Heart left ventricle (tissue), 16 donors: Measurements from ENCODE around the gene PTPN5. TPM values are rescaled to one million over a fixed set of nuclear protein-coding genes. Genes with fewer than 3 reads are reported as not detected.

Experiments
- ATAC-seq, 4 donors: fragments of 200-7000 bp; cut with Tn5 transposase; one replicate each; pipeline ENCODE4 v1.9.1; 2020 to 2022; ENCODE audit warnings: moderate library complexity in 4 of 4, mild to moderate bottlenecking in 3 of 4, moderate number of reproducible peaks in 1 of 4
- DNase-seq, 5 donors: peaks; one replicate each; pipeline ENCODE4 v3.0.0-alpha.2; 2020
- H3K27ac ChIP-seq, 12 donors: fragments of 200-600 bp; sonication (generic) in 4 of 12; one replicate each; pipeline versions ENCODE4 v1.5.0 to v1.8.0; 2016 to 2022; ENCODE audit warnings: mild to moderate bottlenecking in 2 of 12
- H3K27me3 ChIP-seq, 9 donors: fragments of 200-600 bp; sonication (generic) in 2 of 9; one replicate each; pipeline versions ENCODE4 v1.5.1 to v1.8.0; 2016 to 2022; ENCODE audit warnings: mild to moderate bottlenecking in 3 of 9
- H3K36me3 ChIP-seq, 9 donors: fragments of 200-600 bp; sonication (generic) in 2 of 9; one replicate each; pipeline versions ENCODE4 v1.5.0 to v1.8.0; 2018 to 2022; ENCODE audit warnings: mild to moderate bottlenecking in 2 of 9
- H3K4me1 ChIP-seq, 12 donors: fragments of 200-600 bp; sonication (generic) in 4 of 12; one replicate each; pipeline versions ENCODE4 v1.5.0 to v1.8.0; 2016 to 2022; ENCODE audit warnings: mild to moderate bottlenecking in 3 of 12
- H3K4me3 ChIP-seq, 12 donors: fragments of 200-600 bp; sonication (generic) in 4 of 12; one replicate each; pipeline versions ENCODE4 v1.5.0 to v1.8.0; 2017 to 2022; ENCODE audit warnings: mild to moderate bottlenecking in 9 of 12, moderate library complexity in 4 of 12
- H3K9me3 ChIP-seq, 12 donors: fragments of 200-600 bp; sonication (generic) in 4 of 12; one replicate each; pipeline versions ENCODE4 v1.5.0 to v1.8.0; 2016 to 2022; ENCODE audit warnings: mild to moderate bottlenecking in 1 of 12
- POLR2A ChIP-seq, 2 donors: fragments of 450-650 bp; IDR thresholded peaks; one replicate each; pipeline ENCODE4 v1.6.1; 2017; ENCODE audit warnings: antibody characterized with exemption in 2 of 2, mild to moderate bottlenecking in 2 of 2, moderate library complexity in 2 of 2
- WGBS, 4 donors: extraction: QIAGEN DNeasy Blood & Tissue Kit in 2 of 4; methylation state at CpG; one replicate each; pipeline versions ENCODE4 v1.1.5 to v1.1.7; 2013 to 2018; 5-methylcytosine and 5-hydroxymethylcytosine counted together
- intact Hi-C, 10 donors: fragments of 100-400 bp; cut with DNase I; formaldehyde crosslinking; loops; one replicate each; pipeline versions ENCODE4 v1.11.1 to v1.14.2; 2022
- polyA plus RNA-seq, 2 donors: library from polyadenylated mRNA; stranded (reverse); fragments of 200-250 nt; gene quantifications; one replicate each; pipeline ENCODE4 v1.2.3, GENCODE V29; 2013
- total RNA-seq, 9 donors: library from RNA; depleted of rRNA in 2 of 9; stranded (reverse); fragments of >200 nt in 2 of 9; fragmentation: NEBNext Ultra II Directional in 3 of 9; extraction: Animal tissue kit (Norgen Biotek cat#: 25700) in 3 of 9; gene quantifications; one replicate each; pipeline versions ENCODE4 v1.1.0 to v1.2.4, GENCODE V29; 2016 to 2023
- TF ChIP-seq, protein P1 (sequence below), 12 donors: fragments of 200-600 bp; sonication (generic) in 4 of 12; IDR thresholded peaks; one replicate each; pipeline versions ENCODE4 v1.5.0 to v1.8.0; 2018 to 2022; ENCODE audit warnings: antibody characterized with exemption in 12 of 12, mild to moderate bottlenecking in 5 of 12
- donor health status: ischemic (EF 13 %, LVEDD 7.1; RV severe dilation, severe dysfunction).
- donor health status: healthy with polysubstance abuse.
- donor health status: DM: no; HTN: yes; CAD: no.
- donor health status: DM: no; HTN: no; CAD: no.
- donor health status: ischemic (EF 25% LVEDD 6.9; RV normal size, moderate dysfunction).
- donor health status: ischemic (EF 25% LVEDD 5.7; RV mildly dilated, moderate dysfunction).
- donor health status: healthy.
- donor health status: DM: yes; HTN: yes; CAD: no.
- donor health status: ischemic (EF 35%, LVEDD 5.7; RV mildly dilated, moderate dysfunction).
- donor health status: nonischemic (EF 11% LVEDD 7.7; RV severe dilation, severe dysfunction).
- donor health status: DM: yes; HTN: yes; CAD: no.
- donor health status: PGD.
- donor health status: ischemic (EF 29% LVEDD 5.4; RV normal size, mild dysfunction).
- donor health status: nonischemic (EF 23%, LVEDD 6.1; RV moderate dilation, normal function).

The PTPN5 gene
- total and polyA plus RNA-seq, 11 donors: 2.3 to 18.5 (median 5.4) TPM

DNA sequence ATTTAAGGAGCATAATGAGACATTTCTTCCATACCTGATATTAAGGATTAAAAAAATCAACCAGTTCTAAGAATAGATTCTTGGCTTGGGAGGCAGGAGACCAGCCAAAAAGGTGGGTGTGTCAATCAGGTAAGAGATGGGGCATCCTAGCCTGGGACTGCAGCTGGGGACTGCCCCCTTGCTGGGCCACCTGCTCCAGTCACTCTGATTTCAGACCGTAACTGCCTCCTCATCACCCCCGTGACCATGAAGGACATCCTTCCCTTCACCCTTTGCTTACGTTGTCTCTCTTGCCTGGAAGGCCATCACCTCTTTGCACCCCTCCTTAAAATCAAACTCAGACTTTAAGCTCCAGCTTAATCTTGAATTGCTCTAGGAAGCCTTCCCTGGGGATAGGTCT lies 17.9 kb downstream of the PTPN5 start:
- WGBS, 4 donors: 72 to 85% (median 79%) methylated on average over 3 of the region's 3 CpGs
- intact Hi-C loops: loop anchor here in 3 of 10 donors (2.0 kb wide), 1 partner anchor 29 kb away; no protein-coding TSS in a partner anchor
- peaks cover 0 to 13% (median 0%) of the 10 kb centered on the region in 12 donors for H3K4me1 ChIP-seq
- no peaks in the 10 kb centered on the region for H3K27me3 ChIP-seq
- H3K36me3 ChIP-seq: no peaks in the 10 kb centered on the region
- H3K9me3 ChIP-seq: no peaks in the 10 kb centered on the region
- H3K4me3 ChIP-seq: no peak overlapping the region
- ATAC-seq (no peak), DNase-seq (no peak)
- TF ChIP-seq, protein P1, sequence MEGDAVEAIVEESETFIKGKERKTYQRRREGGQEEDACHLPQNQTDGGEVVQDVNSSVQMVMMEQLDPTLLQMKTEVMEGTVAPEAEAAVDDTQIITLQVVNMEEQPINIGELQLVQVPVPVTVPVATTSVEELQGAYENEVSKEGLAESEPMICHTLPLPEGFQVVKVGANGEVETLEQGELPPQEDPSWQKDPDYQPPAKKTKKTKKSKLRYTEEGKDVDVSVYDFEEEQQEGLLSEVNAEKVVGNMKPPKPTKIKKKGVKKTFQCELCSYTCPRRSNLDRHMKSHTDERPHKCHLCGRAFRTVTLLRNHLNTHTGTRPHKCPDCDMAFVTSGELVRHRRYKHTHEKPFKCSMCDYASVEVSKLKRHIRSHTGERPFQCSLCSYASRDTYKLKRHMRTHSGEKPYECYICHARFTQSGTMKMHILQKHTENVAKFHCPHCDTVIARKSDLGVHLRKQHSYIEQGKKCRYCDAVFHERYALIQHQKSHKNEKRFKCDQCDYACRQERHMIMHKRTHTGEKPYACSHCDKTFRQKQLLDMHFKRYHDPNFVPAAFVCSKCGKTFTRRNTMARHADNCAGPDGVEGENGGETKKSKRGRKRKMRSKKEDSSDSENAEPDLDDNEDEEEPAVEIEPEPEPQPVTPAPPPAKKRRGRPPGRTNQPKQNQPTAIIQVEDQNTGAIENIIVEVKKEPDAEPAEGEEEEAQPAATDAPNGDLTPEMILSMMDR (IDR thresholded peaks at IDR 0.05): no peak
- no peak for TF ChIP-seq POLR2A (IDR thresholded peaks at IDR 0.05)
- no peak overlapping the region for H3K27ac ChIP-seq

DNA sequence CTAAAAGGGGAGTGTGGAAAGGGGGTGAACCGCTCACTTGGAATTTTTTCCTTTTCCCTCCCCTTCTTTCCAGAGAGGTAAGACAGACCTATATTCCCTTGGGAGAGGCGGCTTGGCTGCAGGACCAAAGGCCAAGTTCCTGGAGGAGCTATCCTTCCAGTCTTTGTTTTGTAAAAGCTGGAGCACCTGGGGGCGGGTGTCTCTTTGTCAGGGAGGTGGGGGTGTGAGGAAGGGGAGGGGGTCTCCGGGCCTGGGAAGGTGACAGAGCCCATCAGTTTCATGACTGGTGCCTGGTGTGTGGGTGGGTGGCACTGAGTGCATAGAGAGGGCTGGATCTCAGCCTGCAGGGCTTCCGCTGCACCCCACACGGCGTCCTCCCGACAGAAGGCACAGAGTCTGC lies 18.5 kb downstream of the PTPN5 start:
- TF ChIP-seq, protein P1 (IDR thresholded peaks at IDR 0.05): no peak
- no peak for TF ChIP-seq POLR2A (IDR thresholded peaks at IDR 0.05)
- WGBS, 4 donors: 62 to 74% (median 68%) methylated on average over 8 of the region's 8 CpGs
- Histone ChIP-seq H3K27me3 (no peaks in the 10 kb centered on the region), H3K9me3 (no peaks in the 10 kb centered on the region), H3K4me3 (no peak overlapping the region), H3K27ac (no peak overlapping the region), H3K36me3 (no peaks in the 10 kb centered on the region), H3K4me1 (peaks cover 0 to 15% (median 0%) of the 10 kb centered on the region in 12 donors)
- ATAC-seq (no peak), DNase-seq (no peak)
- intact Hi-C loops: no loop called here

DNA sequence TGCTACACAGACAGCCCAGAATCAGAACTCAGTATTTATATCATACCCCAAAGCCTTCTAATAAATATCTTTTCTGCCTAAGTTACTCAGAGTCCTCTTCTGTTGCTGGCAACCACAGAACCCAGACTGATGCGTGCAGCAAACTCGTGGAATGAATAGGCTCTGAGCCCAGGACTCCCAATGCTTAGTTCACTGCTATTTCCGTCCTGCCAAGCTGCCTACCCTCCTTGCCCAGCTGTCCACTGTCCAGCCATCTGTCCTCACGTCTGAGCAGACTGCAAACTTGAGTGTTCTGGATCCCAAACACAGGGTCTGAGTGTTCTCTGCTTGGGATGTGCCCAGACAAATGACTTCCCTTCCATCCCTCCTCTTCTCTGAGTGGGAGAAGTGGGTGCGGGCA lies 19.4 kb downstream of the PTPN5 start:
- DNase-seq (no peak), ATAC-seq (peak; percentile 23 to 78 (median 40))
- Histone ChIP-seq H3K27me3 (no peaks in the 10 kb centered on the region), H3K4me1 (peaks cover 0 to 15% (median 0%) of the 10 kb centered on the region in 12 donors), H3K4me3 (no peak overlapping the region), H3K9me3 (no peaks in the 10 kb centered on the region), H3K36me3 (no peaks in the 10 kb centered on the region), H3K27ac (no peak overlapping the region)
- intact Hi-C loops: no loop called here
- 43 to 66% (median 61%) methylated on average over 5 of the region's 5 CpGs for WGBS, 4 donors
- no peak for TF ChIP-seq POLR2A (IDR thresholded peaks at IDR 0.05)
- TF ChIP-seq, protein P1 (IDR thresholded peaks at IDR 0.05): no peak

- H3K27ac ChIP-seq: no peak overlapping the region
- H3K27me3 ChIP-seq: no peaks in the 10 kb centered on the region
- no peak for ATAC-seq
- H3K9me3 ChIP-seq: no peaks in the 10 kb centered on the region
- TF ChIP-seq, protein P1 (IDR thresholded peaks at IDR 0.05): no peak
- TF ChIP-seq POLR2A (IDR thresholded peaks at IDR 0.05): no peak
- 78 to 87% (median 86%) methylated on average over 13 of the region's 13 CpGs for WGBS, 4 donors
- intact Hi-C loops: no loop called here
- no peak overlapping the region for H3K4me3 ChIP-seq
- no peak for DNase-seq
- peaks cover 0 to 15% (median 0%) of the 10 kb centered on the region in 12 donors for H3K4me1 ChIP-seq
- H3K36me3 ChIP-seq: no peaks in the 10 kb centered on the region
These were observed 20.1 kb downstream of the PTPN5 start for GRCh38 chr11:18771266-18772035.
